PC-3 (cell line): Measurements from ENCODE around the gene TESK1. TPM values are rescaled to one million over a fixed set of nuclear protein-coding genes. Genes with fewer than 3 reads are reported as not detected.

ENCODE experiments used
- ATAC-seq: fragments of 200-7000 bp; cut with Tn5 transposase; 2 replicates; pipeline ENCODE4 v1.9.1; 2020; ENCODE audit warnings: mild to moderate bottlenecking, moderate library complexity
- BruUV-seq: library from RNA; stranded (reverse); fragments of 400-500 nt; replicated peaks from 2 replicates; lab custom pipeline; 2021; lab: Mats Ljungman, UMichigan
- CTCF ChIA-PET: fragments of 300-600 bp; sonication (Branson Sonifier 250); formaldehyde crosslinking; loops from one replicate; lab custom pipeline; 2022; ENCODE audit warnings: antibody characterized with exemption; lab: Charles Lee
- POLR2A ChIA-PET: fragments of 300-600 bp; sonication (Branson Sonifier 250); formaldehyde crosslinking; loops from one replicate; lab custom pipeline; 2022; ENCODE audit warnings: antibody characterized with exemption; ENCODE audit not compliant: unreplicated experiment; lab: Charles Lee
- DNase-seq: peaks from one replicate; pipeline ENCODE4 v3.0.0-alpha.2; 2015
- H2AFZ ChIP-seq: fragments of 300-600 bp; sonication (generic); 2 replicates; pipeline ENCODE4 v1.6.0; 2016; ENCODE audit warnings: antibody characterized with exemption, low read length
- H3F3A ChIP-seq: fragments of 300-600 bp; sonication (generic); one replicate; pipeline ENCODE4 v1.6.0; 2017; ENCODE audit warnings: antibody characterized with exemption, low read length, control low read depth, mild to moderate bottlenecking; ENCODE audit not compliant: unreplicated experiment
- H3K27ac ChIP-seq: fragments of 300-600 bp; sonication (generic); 2 replicates; pipeline ENCODE4 v1.5.1; 2016; ENCODE audit warnings: mild to moderate bottlenecking, low read length
- H3K27me3 ChIP-seq: fragments of 300-600 bp; sonication (generic); 2 replicates; pipeline ENCODE4 v1.6.1; 2016; ENCODE audit warnings: low read length, mixed read lengths
- H3K36me3 ChIP-seq: fragments of 300-600 bp; sonication (generic); 2 replicates; pipeline ENCODE4 v1.6.1; 2016; ENCODE audit warnings: low read depth, mixed run types, low read length, mixed read lengths
- H3K4me1 ChIP-seq: fragments of 300-600 bp; sonication (generic); 2 replicates; pipeline ENCODE4 v1.5.1; 2016; ENCODE audit warnings: low read length; ENCODE audit not compliant: insufficient read depth
- H3K4me2 ChIP-seq: fragments of 300-600 bp; sonication (generic); 2 replicates; pipeline ENCODE4 v1.6.0; 2016; ENCODE audit warnings: low read length
- H3K4me3 ChIP-seq: fragments of 300-600 bp; sonication (generic); 2 replicates; pipeline ENCODE4 v1.5.1; 2016; ENCODE audit warnings: mild to moderate bottlenecking, low read length, mixed read lengths
- H3K79me2 ChIP-seq: fragments of 300-600 bp; sonication (generic); 2 replicates; pipeline ENCODE4 v1.6.1; 2017; ENCODE audit warnings: low read length, mixed read lengths
- H3K9ac ChIP-seq: fragments of 300-600 bp; sonication (generic); 2 replicates; pipeline ENCODE4 v1.6.0; 2016; ENCODE audit warnings: mild to moderate bottlenecking, low read length
- H3K9me2 ChIP-seq: fragments of 300-600 bp; sonication (generic); replicated peaks from 2 replicates; pipeline ENCODE4 v1.6.1; 2016; ENCODE audit warnings: mixed run types, low read length, mixed read lengths
- H3K9me3 ChIP-seq: fragments of 300-600 bp; sonication (generic); 2 replicates; pipeline ENCODE4 v1.6.1; 2016; ENCODE audit warnings: low read length, mixed read lengths
- H4K20me1 ChIP-seq: fragments of 300-600 bp; sonication (generic); 2 replicates; pipeline ENCODE4 v1.6.1; 2016; ENCODE audit warnings: low read length, mixed read lengths
- CTCF ChIP-seq: fragments of 300-600 bp; sonication (generic); conservative IDR thresholded peaks from 2 replicates; pipeline ENCODE4 v1.5.1; 2017; ENCODE audit warnings: antibody characterized with exemption, low read depth, mild to moderate bottlenecking, low read length
- EZH2 ChIP-seq: fragments of 300-600 bp; sonication (generic); IDR thresholded peaks from one replicate; pipeline ENCODE4 v1.6.1; 2017; ENCODE audit warnings: antibody characterized with exemption, mild to moderate bottlenecking, low read length; ENCODE audit not compliant: unreplicated experiment
- EZH2phosphoT487 ChIP-seq: fragments of 300-600 bp; sonication (generic); IDR thresholded peaks from 2 replicates; pipeline ENCODE4 v1.6.1; 2018; ENCODE audit warnings: mild to moderate bottlenecking, antibody characterized with exemption, low read length, borderline replicate concordance
- intact Hi-C: fragments of 100-400 bp; cut with micrococcal nuclease; formaldehyde crosslinking; loops from 2 replicates; pipeline ENCODE4 v1.9.0; 2023
- total RNA-seq: library from RNA; depleted of rRNA; stranded (reverse); fragments of >200 nt; gene quantifications from 2 replicates; pipeline ENCODE4 v1.2.3, GENCODE V29; 2014

The TESK1 gene
- total RNA-seq, 1 experiment from 2014 or later: 11.2 TPM

GRCh38 chr9:35652829-35653209 lies 47.8 kb downstream of the TESK1 start:
- intact Hi-C loops: loop anchor here (10.0 kb wide), 1 partner anchor 142 kb away; the partner anchor contains the start of gene NPR2
- Histone ChIP-seq H3K4me3 (no peak overlapping the region), H3K27me3 (no peaks in the 10 kb centered on the region), H3K36me3 (no peaks in the 10 kb centered on the region), H3K27ac (peak overlapping the region; percentile 44), H3K79me2 (no peaks in the 10 kb centered on the region), H3K9ac (no peak overlapping the region), H3F3A (no peaks in the 10 kb centered on the region), H3K9me2 (no peaks in the 10 kb centered on the region), H2AFZ (no peak overlapping the region), H4K20me1 (no peaks in the 10 kb centered on the region), H3K4me2 (peak overlapping the region; percentile 39; the same call in 1 of the 2 replicates), H3K4me1 (peaks cover 20% of the 10 kb centered on the region), H3K9me3 (no peaks in the 10 kb centered on the region)
- ChIA-PET CTCF (no interaction called here), POLR2A (no interaction called here)
- BruUV-seq: no TSS peak
- ATAC-seq (no peak), DNase-seq (no peak)
- TF ChIP-seq CTCF (no peak), EZH2phosphoT487 (no peak), EZH2 (no peak)

- Histone ChIP-seq H3K27me3 (no peaks in the 10 kb centered on the region), H3F3A (peaks cover 1% of the 10 kb centered on the region), H3K9me3 (no peaks in the 10 kb centered on the region), H3K4me1 (peaks cover 20% of the 10 kb centered on the region), H3K9ac (no peak overlapping the region), H3K79me2 (peaks cover 2% of the 10 kb centered on the region; the same call in 1 of the 2 replicates), H3K4me3 (no peak overlapping the region), H3K4me2 (no peak overlapping the region), H3K9me2 (no peaks in the 10 kb centered on the region), H3K27ac (no peak overlapping the region), H4K20me1 (no peaks in the 10 kb centered on the region), H3K36me3 (no peaks in the 10 kb centered on the region), H2AFZ (no peak overlapping the region)
- POLR2A ChIA-PET: no interaction called here
- CTCF ChIA-PET: interaction anchor here (0.7 kb wide), 1 partner anchor 43 kb away, joined by 5 read pairs; no protein-coding TSS in a partner anchor
- ATAC-seq (no peak), DNase-seq (no peak)
- BruUV-seq: no TSS peak
- no peak for TF ChIP-seq EZH2phosphoT487
- intact Hi-C loops: loop anchor here (10.0 kb wide), 1 partner anchor 141 kb away; the partner anchor contains the start of gene NPR2
Measured at GRCh38 chr9:35653611-35654010, 48.5 kb downstream of the TESK1 start.

- Histone ChIP-seq H3F3A (peaks cover 7% of the 10 kb centered on the region), H3K4me2 (no peak overlapping the region), H3K27me3 (no peaks in the 10 kb centered on the region), H3K27ac (no peak overlapping the region), H3K9me3 (no peaks in the 10 kb centered on the region), H3K36me3 (peaks cover 14% of the 10 kb centered on the region), H2AFZ (no peak overlapping the region), H3K9ac (no peak overlapping the region), H3K4me1 (peaks cover 38% of the 10 kb centered on the region), H3K4me3 (no peak overlapping the region), H3K79me2 (peaks cover 26% of the 10 kb centered on the region), H3K9me2 (no peaks in the 10 kb centered on the region), H4K20me1 (no peaks in the 10 kb centered on the region)
- BruUV-seq: no TSS peak
- DNase-seq (no peak), ATAC-seq (no peak)
- CTCF ChIA-PET: no interaction called here
- POLR2A ChIA-PET: no interaction called here
- TF ChIP-seq EZH2phosphoT487 (no peak), CTCF (no peak), EZH2 (no peak)
- intact Hi-C loops: loop anchor here (5.0 to 10.0 kb wide), 2 partner anchors 41 to 138 kb away; partner anchors contain the start of gene NPR2
Measured at GRCh38 chr9:35656348-35656747, 51.3 kb downstream of the TESK1 start.
